Smooth muscle cell (in vitro differentiated cells): ENCODE results near the gene MYCBP2. TPM values are rescaled to one million over a fixed set of nuclear protein-coding genes. Genes with fewer than 3 reads are reported as not detected.

ENCODE experiments used
- DNase-seq: peaks from one replicate; lab custom pipeline; 2025; ENCODE audit not compliant: unreplicated experiment; lab: John Stamatoyannopoulos, UW
- H2AFZ ChIP-seq: fragments of 200-600 bp; sonication (generic); 2 replicates; pipeline ENCODE4 v1.6.0; 2016; ENCODE audit warnings: antibody characterized with exemption, low read depth, mild to moderate bottlenecking
- H3F3A ChIP-seq: fragments of 200-600 bp; sonication (generic); 2 replicates; pipeline ENCODE4 v1.6.0; 2017; ENCODE audit warnings: antibody characterized with exemption, low read depth
- H3K27ac ChIP-seq: fragments of 200-600 bp; sonication (generic); 2 replicates; pipeline ENCODE4 v1.5.1; 2016; ENCODE audit warnings: low read depth, mild to moderate bottlenecking
- H3K27me3 ChIP-seq: fragments of 200-600 bp; sonication (generic); 2 replicates; pipeline ENCODE4 v1.6.1; 2016; ENCODE audit warnings: low read depth, mild to moderate bottlenecking
- H3K36me3 ChIP-seq: fragments of 200-600 bp; sonication (generic); 2 replicates; pipeline ENCODE4 v1.5.1; 2016; ENCODE audit warnings: low read depth
- H3K4me1 ChIP-seq: fragments of 200-600 bp; sonication (generic); 2 replicates; pipeline ENCODE4 v1.5.1; 2016; ENCODE audit warnings: low read depth
- H3K4me2 ChIP-seq: fragments of 200-600 bp; sonication (generic); 2 replicates; pipeline ENCODE4 v1.6.0; 2016; ENCODE audit warnings: mild to moderate bottlenecking
- H3K4me3 ChIP-seq: fragments of 200-600 bp; sonication (generic); 2 replicates; pipeline ENCODE4 v1.5.1; 2016; ENCODE audit warnings: mild to moderate bottlenecking
- H3K79me2 ChIP-seq: fragments of 200-600 bp; sonication (generic); 2 replicates; pipeline ENCODE4 v1.6.0; 2016; ENCODE audit warnings: low read depth, mild to moderate bottlenecking
- H3K9ac ChIP-seq: fragments of 200-600 bp; sonication (generic); 2 replicates; pipeline ENCODE4 v1.6.0; 2016; ENCODE audit warnings: low read depth
- H3K9me3 ChIP-seq: fragments of 200-600 bp; sonication (generic); replicated peaks from 2 replicates; pipeline ENCODE4 v1.5.1; 2016; ENCODE audit warnings: low read depth
- H4K20me1 ChIP-seq: fragments of 200-600 bp; sonication (generic); 2 replicates; pipeline ENCODE4 v1.6.0; 2016; ENCODE audit warnings: low read depth
- WGBS: methylation state at CpG from one replicate; pipeline ENCODE4 v1.1.7; 2016; ENCODE audit warnings: low lambda C conversion rate; 5-methylcytosine and 5-hydroxymethylcytosine counted together
- polyA plus RNA-seq: library from polyadenylated mRNA; unstranded; fragments of >200 nt; fragmentation: Nextera tagmentation; extraction: Ambion mirVana; gene quantifications from 2 replicates; pipeline ENCODE4 v1.2.1, GENCODE V29; 2016
- total RNA-seq: library from RNA; depleted of rRNA; stranded (reverse); fragments of >200 nt; gene quantifications from 2 replicates; pipeline ENCODE4 v1.2.3, GENCODE V29; 2014
- TF ChIP-seq, protein P1 (sequence below): fragments of 200-600 bp; sonication (generic); IDR thresholded peaks from 2 replicates; pipeline ENCODE4 v1.5.1; 2017; ENCODE audit warnings: borderline replicate concordance, mild to moderate bottlenecking, antibody characterized with exemption; ENCODE audit not compliant: insufficient read depth, poor library complexity, severe bottlenecking

Gene MYCBP2
- total and polyA plus RNA-seq, 2 experiments from 2014 or later: 20.1 to 61.0 TPM

DNA sequence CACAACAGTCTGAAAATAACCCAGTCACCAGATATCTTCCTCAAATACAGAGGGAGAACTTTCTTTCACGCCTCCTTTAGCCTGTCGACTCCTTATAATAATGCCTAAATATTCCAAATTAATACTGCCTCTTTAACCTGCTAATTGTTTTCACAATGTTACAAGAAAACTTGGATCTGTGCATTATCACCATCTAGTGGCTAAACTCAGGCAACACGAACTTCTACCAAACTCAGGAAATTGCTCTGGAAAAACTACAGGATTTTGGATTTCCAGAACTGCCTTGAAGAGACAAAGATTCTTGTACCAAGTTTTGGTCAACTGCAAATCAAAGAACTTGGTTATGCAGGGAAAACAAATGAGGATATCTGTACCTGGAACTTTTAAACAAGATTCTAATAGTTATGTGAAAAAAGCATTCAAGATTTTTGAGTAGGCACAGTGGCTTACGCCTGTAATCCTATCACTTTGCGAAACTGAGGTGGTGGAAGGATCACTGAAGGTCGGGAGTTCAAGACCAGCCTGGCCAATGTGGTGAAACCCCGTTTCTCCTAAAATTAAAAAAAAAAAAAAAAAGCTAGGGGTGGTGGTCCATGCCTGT lies 324.2 kb downstream of the MYCBP2 start:
- H2AFZ ChIP-seq: no peak overlapping the region
- no peak overlapping the region for H3K9ac ChIP-seq
- TF ChIP-seq, protein P1, sequence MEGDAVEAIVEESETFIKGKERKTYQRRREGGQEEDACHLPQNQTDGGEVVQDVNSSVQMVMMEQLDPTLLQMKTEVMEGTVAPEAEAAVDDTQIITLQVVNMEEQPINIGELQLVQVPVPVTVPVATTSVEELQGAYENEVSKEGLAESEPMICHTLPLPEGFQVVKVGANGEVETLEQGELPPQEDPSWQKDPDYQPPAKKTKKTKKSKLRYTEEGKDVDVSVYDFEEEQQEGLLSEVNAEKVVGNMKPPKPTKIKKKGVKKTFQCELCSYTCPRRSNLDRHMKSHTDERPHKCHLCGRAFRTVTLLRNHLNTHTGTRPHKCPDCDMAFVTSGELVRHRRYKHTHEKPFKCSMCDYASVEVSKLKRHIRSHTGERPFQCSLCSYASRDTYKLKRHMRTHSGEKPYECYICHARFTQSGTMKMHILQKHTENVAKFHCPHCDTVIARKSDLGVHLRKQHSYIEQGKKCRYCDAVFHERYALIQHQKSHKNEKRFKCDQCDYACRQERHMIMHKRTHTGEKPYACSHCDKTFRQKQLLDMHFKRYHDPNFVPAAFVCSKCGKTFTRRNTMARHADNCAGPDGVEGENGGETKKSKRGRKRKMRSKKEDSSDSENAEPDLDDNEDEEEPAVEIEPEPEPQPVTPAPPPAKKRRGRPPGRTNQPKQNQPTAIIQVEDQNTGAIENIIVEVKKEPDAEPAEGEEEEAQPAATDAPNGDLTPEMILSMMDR: peak; percentile 59
- H3F3A ChIP-seq: peaks cover 16% of the 10 kb centered on the region
- H3K79me2 ChIP-seq: peaks cover 40% of the 10 kb centered on the region
- no peak for DNase-seq
- H3K9me3 ChIP-seq: no peaks in the 10 kb centered on the region
- no peak overlapping the region for H3K4me3 ChIP-seq
- peak overlapping the region; percentile 8 for H3K27ac ChIP-seq
- peaks cover 60% of the 10 kb centered on the region for H4K20me1 ChIP-seq
- peaks cover 3% of the 10 kb centered on the region for H3K4me1 ChIP-seq
- H3K4me2 ChIP-seq: no peak overlapping the region
- WGBS: 77% methylated on average over 7 of the region's 7 CpGs
- no peaks in the 10 kb centered on the region for H3K27me3 ChIP-seq
- peaks cover 6% of the 10 kb centered on the region for H3K36me3 ChIP-seq

DNA sequence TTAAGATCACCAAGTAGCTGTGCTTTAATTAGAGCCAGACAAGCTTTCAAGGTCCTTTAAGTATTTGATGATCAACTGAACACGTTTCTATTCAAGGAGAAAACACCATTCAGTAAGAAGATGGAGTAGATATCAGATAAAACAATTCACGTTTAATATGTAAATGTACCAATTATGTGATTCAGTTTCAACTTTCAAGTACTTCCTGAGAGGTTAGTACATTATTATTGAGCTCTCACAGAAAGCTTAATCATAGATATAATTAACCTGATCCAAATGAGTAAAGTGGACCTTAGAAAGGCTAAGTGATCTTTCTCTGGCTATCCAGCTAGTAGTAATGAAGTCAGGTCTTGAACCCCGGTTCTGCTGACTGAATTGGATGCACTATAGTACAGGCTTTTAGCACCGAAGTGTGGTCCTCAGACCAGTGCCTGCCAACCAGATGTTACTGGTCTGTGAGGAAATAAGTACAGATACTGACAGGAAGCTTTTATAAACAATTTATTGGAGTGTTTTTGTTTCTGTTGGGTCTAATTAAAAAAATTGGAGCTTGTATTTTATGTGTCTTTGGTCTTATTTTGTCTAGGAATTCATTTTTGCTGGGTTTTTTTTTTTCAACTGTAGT lies 324.8 kb downstream of the MYCBP2 start:
- peaks cover 16% of the 10 kb centered on the region for H3F3A ChIP-seq
- peaks cover 3% of the 10 kb centered on the region for H3K4me1 ChIP-seq
- peaks cover 54% of the 10 kb centered on the region for H4K20me1 ChIP-seq
- H3K79me2 ChIP-seq: peaks cover 34% of the 10 kb centered on the region
- no peak overlapping the region for H3K4me2 ChIP-seq
- WGBS: 75% methylated on average over 4 of the region's 4 CpGs
- no peak overlapping the region for H3K4me3 ChIP-seq
- H3K27ac ChIP-seq: no peak overlapping the region
- no peak overlapping the region for H2AFZ ChIP-seq
- H3K9me3 ChIP-seq: no peaks in the 10 kb centered on the region
- TF ChIP-seq, protein P1: no peak
- no peak overlapping the region for H3K9ac ChIP-seq
- peaks cover 6% of the 10 kb centered on the region for H3K36me3 ChIP-seq
- no peaks in the 10 kb centered on the region for H3K27me3 ChIP-seq
- no peak for DNase-seq

DNA sequence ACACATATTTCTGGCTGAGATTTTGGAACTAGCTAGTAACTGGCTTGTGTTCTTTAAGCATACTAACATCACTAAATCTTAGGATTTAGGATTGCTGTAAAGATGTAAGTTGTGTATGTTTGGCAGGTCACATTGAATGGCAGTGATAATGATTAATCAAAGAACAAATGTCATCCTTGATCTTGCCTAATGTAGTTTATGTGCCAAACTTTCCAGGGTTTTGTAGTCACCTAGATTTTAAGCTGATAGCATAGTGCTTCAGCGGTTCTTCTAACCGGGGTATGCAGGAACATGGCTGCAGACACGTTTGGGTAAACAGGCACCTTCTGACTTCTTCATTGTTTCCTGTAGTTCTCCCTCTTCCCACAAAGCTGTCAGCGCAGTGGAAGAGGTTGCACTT lies 325.4 kb downstream of the MYCBP2 start:
- no peaks in the 10 kb centered on the region for H3K9me3 ChIP-seq
- H3K4me1 ChIP-seq: peaks cover 3% of the 10 kb centered on the region
- H3K4me2 ChIP-seq: no peak overlapping the region
- H3K79me2 ChIP-seq: peaks cover 29% of the 10 kb centered on the region
- TF ChIP-seq, protein P1: no peak
- H3K27ac ChIP-seq: no peak overlapping the region
- DNase-seq: no peak
- H3K36me3 ChIP-seq: peaks cover 1% of the 10 kb centered on the region
- 73% methylated on average over 4 of the region's 4 CpGs for WGBS
- no peak overlapping the region for H3K4me3 ChIP-seq
- no peak overlapping the region for H3K9ac ChIP-seq
- H4K20me1 ChIP-seq: peaks cover 48% of the 10 kb centered on the region
- no peaks in the 10 kb centered on the region for H3K27me3 ChIP-seq
- peaks cover 12% of the 10 kb centered on the region for H3F3A ChIP-seq
- no peak overlapping the region for H2AFZ ChIP-seq
